Ramos (cell line): ENCODE data around the gene MXRA7.
"Not testable (repeated sequence)": the region's sequence is repeated elsewhere in the genome, so short reads cannot be mapped to it uniquely, and the experiment has no call there.

Source experiments
- in situ Hi-C: fragments of 300-500 bp; cut with MboI; formaldehyde crosslinking; loops from one replicate; pipeline ENCODE4 v1.14.3; 2022; ENCODE audit warnings: low sequenced_read_pairs; ENCODE audit not compliant: unreplicated experiment

Gene MXRA7

GRCh38 chr17:76718516-76718915 is 7.8 kb upstream of the MXRA7 start:
- in situ Hi-C loops, result no loop called here

- in situ Hi-C loops, result no loop called here
Measured at GRCh38 chr17:76716839-76717215, 6.1 kb upstream of the MXRA7 start.

- in situ Hi-C loops, result no loop called here
Measured at GRCh38 chr17:76716146-76716838, 5.5 kb upstream of the MXRA7 start.

GRCh38 chr17:76715496-76715830 is 4.7 kb upstream of the MXRA7 start:
- in situ Hi-C loops, result no loop called here

GRCh38 chr17:76714822-76715495 is 4.2 kb upstream of the MXRA7 start:
- in situ Hi-C loops, result no loop called here

GRCh38 chr17:76714336-76714735 is 3.6 kb upstream of the MXRA7 start:
- in situ Hi-C loops, result no loop called here

GRCh38 chr17:76713765-76714164 is 3.0 kb upstream of the MXRA7 start:
- in situ Hi-C loops, result no loop called here

GRCh38 chr17:76712321-76712720 is 1.6 kb upstream of the MXRA7 start:
- in situ Hi-C loops, result not testable (repeated sequence)

GRCh38 chr17:76709951-76710862 is 558 bp downstream of the MXRA7 start:
- in situ Hi-C loops, result not testable (repeated sequence)

- in situ Hi-C loops, result no loop called here
Measured at GRCh38 chr17:76709077-76709950, 1.5 kb downstream of the MXRA7 start.

- in situ Hi-C loops, result no loop called here
Measured at GRCh38 chr17:76707985-76708807, 2.6 kb downstream of the MXRA7 start.

- in situ Hi-C loops, result no loop called here
Measured at GRCh38 chr17:76706817-76707216, 3.9 kb downstream of the MXRA7 start.

GRCh38 chr17:76704805-76705204 is 6.0 kb downstream of the MXRA7 start:
- in situ Hi-C loops, result no loop called here

- in situ Hi-C loops, result no loop called here
Measured at GRCh38 chr17:76702941-76703637, 7.7 kb downstream of the MXRA7 start.

- in situ Hi-C loops, result no loop called here
Measured at GRCh38 chr17:76702076-76702475, 8.7 kb downstream of the MXRA7 start.

GRCh38 chr17:76701471-76701967 is 9.2 kb downstream of the MXRA7 start:
- in situ Hi-C loops, result no loop called here

GRCh38 chr17:76700617-76701470 is 9.9 kb downstream of the MXRA7 start:
- in situ Hi-C loops, result no loop called here

- in situ Hi-C loops, result no loop called here
Measured at GRCh38 chr17:76700270-76700616, 10.5 kb downstream of the MXRA7 start.
